Nephron (organoid): ENCODE measurements around the gene CLCA1.

Experiments used
- H3K27ac Mint-ChIP-seq, 3 experiments: 2 replicates each; pipeline ENCODE4 v1.8.0; 2020; ENCODE audit warnings: mixed read lengths in 3 of 3, mild to moderate bottlenecking in 2 of 3, moderate library complexity in 1 of 3
- H3K27me3 Mint-ChIP-seq: 2 replicates; pipeline ENCODE4 v1.8.0; 2021; ENCODE audit warnings: low read depth, mild to moderate bottlenecking, moderate library complexity, mixed read lengths
- H3K36me3 Mint-ChIP-seq: 2 replicates; pipeline ENCODE4 v1.8.0; 2020; ENCODE audit warnings: low read depth, mixed read lengths
- H3K4me1 Mint-ChIP-seq: 2 replicates; pipeline ENCODE4 v1.8.0; 2020; ENCODE audit warnings: mixed read lengths
- H3K4me3 Mint-ChIP-seq, 3 experiments: 2 replicates each; pipeline ENCODE4 v1.8.0; 2020; ENCODE audit warnings: mild to moderate bottlenecking in 3 of 3, mixed read lengths in 3 of 3, moderate library complexity in 2 of 3
- H3K9me3 Mint-ChIP-seq: 2 replicates; pipeline ENCODE4 v1.8.0; 2020; ENCODE audit warnings: mixed read lengths
- TF ChIP-seq, protein P1 (sequence below), 3 experiments: fragments of 200-600 bp; sonication (generic); IDR thresholded peaks; one replicate each; pipeline ENCODE4 v1.5.0; 2021; ENCODE audit warnings: antibody characterized with exemption in 3 of 3; ENCODE audit not compliant: unreplicated experiment in 3 of 3

CLCA1 gene

DNA sequence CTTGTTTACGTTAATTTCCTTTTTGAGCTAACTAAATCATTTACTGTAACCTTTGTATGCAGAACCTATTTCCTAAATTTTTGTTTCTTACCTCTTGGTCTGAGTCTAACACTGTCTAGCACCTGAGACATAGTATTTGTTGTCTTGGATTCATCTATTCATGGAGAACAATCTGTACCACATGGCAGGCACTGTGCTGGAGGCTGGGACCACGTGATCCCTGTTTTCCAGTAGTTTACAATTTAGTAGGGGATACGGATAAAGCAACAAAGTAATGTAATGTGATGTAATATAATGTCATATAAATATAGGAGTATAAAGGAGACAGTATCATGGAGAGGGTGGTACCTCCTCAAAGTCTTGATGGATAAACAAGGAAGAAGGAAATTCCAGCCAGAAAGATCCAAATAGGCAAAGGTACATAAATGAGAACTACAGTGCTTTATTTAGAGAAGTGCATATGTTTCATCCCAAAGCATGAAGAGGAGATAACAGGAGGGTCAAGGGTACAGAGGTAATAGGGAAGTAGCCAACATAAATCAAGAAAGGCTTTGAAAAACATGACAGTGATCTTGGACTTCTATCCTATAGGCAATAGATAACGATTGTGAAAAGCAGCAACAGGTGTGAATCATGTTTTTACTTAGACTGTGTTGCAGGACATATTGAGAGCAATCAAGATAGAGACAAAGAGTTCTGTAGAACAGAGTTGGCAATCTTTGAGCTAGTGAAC lies 52.2 kb downstream of the CLCA1 start:
- H3K9me3 Mint-ChIP-seq: no peaks in the 10 kb centered on the region

DNA sequence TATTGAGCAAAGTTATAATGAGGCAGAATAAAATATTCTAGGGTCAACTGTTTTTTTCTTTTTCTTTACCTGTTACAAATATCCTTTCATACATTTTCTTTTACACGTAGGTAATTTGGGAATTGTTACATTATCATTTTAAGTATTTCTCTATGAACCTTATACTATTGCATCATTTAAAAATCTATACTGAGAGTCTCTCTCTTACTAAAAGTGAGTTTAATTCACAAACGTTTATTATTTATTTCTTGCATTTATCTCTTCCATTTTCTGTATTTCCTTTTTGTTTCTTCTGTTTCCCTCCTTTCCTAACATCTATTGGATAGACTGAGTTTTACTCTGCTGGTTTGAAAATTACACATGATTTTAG lies 52.8 kb downstream of the CLCA1 start:
- Mint-ChIP-seq H3K36me3 (no peaks in the 10 kb centered on the region), H3K27ac (no peak overlapping the region), H3K4me3 (no peak overlapping the region), H3K27me3 (no peaks in the 10 kb centered on the region), H3K4me1 (no peaks in the 10 kb centered on the region), H3K9me3 (no peaks in the 10 kb centered on the region)
- TF ChIP-seq, protein P1, sequence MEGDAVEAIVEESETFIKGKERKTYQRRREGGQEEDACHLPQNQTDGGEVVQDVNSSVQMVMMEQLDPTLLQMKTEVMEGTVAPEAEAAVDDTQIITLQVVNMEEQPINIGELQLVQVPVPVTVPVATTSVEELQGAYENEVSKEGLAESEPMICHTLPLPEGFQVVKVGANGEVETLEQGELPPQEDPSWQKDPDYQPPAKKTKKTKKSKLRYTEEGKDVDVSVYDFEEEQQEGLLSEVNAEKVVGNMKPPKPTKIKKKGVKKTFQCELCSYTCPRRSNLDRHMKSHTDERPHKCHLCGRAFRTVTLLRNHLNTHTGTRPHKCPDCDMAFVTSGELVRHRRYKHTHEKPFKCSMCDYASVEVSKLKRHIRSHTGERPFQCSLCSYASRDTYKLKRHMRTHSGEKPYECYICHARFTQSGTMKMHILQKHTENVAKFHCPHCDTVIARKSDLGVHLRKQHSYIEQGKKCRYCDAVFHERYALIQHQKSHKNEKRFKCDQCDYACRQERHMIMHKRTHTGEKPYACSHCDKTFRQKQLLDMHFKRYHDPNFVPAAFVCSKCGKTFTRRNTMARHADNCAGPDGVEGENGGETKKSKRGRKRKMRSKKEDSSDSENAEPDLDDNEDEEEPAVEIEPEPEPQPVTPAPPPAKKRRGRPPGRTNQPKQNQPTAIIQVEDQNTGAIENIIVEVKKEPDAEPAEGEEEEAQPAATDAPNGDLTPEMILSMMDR (IDR thresholded peaks at IDR 0.05; ENCODE audit: unreplicated experiment in 3 of 3): no peak

More for the DNA sequence above, 52.2 kb downstream of the CLCA1 start:
- TF ChIP-seq, protein P1 (IDR thresholded peaks at IDR 0.05; ENCODE audit: unreplicated experiment in 3 of 3): no peak
- H3K4me3 Mint-ChIP-seq: no peak overlapping the region
- no peaks in the 10 kb centered on the region for H3K4me1 Mint-ChIP-seq
- H3K36me3 Mint-ChIP-seq: no peaks in the 10 kb centered on the region
- H3K27ac Mint-ChIP-seq: no peak overlapping the region
- no peaks in the 10 kb centered on the region for H3K27me3 Mint-ChIP-seq

DNA sequence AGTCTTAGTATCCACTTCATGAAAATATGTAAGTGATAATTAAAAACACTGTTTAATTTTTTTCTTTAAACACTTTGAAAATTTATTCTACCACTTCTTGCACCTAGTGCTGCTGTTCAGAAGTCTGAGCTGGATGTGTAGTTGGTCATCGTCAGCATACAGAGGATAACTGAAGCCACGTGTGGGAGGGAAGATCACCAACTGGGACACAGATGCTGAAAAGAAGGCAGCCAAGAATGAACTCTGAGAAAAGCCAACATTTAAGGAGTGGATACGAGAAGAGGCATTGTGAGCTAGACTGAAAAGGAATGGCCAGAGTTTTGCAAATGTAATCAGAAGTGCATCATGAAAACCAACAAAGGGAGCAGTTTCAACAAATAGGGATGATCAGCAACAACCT lies 53.5 kb downstream of the CLCA1 start:
- Mint-ChIP-seq H3K9me3 (no peaks in the 10 kb centered on the region), H3K36me3 (no peaks in the 10 kb centered on the region), H3K4me3 (no peak overlapping the region), H3K27me3 (no peaks in the 10 kb centered on the region), H3K27ac (no peak overlapping the region), H3K4me1 (no peaks in the 10 kb centered on the region)
- TF ChIP-seq, protein P1 (IDR thresholded peaks at IDR 0.05; ENCODE audit: unreplicated experiment in 3 of 3): no peak

DNA sequence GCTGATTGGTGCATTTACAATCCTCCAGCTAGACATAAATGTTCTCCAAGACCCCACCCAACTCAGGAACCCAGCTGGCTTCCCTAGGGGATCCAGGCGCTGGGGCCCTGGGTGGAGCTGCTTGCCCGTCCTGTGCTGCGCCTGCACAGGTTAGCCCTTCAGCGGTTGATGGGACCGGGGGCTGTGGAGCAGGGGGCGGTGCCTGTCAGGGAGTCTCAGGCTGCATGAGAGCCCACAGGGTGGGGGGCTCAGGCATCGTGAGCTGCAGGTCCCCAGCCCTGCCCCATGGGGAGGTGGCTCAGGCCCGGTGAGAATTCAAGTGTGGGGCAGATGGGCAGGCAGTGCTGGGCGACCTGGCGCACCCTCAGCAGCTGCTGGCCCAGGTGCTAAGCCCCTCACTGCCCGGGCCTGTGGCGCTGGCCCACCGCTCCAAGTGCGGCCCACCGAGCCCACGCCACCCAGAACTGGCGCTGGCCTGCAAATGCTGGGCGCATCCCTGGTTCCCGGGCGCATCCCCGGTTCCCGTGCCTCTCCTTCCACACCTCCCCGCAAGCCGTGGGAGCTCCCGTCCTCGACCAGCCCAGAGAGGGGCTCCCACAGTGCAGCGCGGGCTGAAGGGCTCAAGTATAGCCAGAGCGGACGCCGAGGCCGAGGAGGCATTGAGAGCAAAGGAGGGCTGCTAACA lies 55.1 kb downstream of the CLCA1 start:
- H3K27me3 Mint-ChIP-seq: no peaks in the 10 kb centered on the region
- H3K36me3 Mint-ChIP-seq: no peaks in the 10 kb centered on the region
- TF ChIP-seq, protein P1 (IDR thresholded peaks at IDR 0.05; ENCODE audit: unreplicated experiment in 3 of 3): no peak
- no peak overlapping the region for H3K4me3 Mint-ChIP-seq
- no peaks in the 10 kb centered on the region for H3K9me3 Mint-ChIP-seq
- no peaks in the 10 kb centered on the region for H3K4me1 Mint-ChIP-seq
- H3K27ac Mint-ChIP-seq: no peak overlapping the region

DNA sequence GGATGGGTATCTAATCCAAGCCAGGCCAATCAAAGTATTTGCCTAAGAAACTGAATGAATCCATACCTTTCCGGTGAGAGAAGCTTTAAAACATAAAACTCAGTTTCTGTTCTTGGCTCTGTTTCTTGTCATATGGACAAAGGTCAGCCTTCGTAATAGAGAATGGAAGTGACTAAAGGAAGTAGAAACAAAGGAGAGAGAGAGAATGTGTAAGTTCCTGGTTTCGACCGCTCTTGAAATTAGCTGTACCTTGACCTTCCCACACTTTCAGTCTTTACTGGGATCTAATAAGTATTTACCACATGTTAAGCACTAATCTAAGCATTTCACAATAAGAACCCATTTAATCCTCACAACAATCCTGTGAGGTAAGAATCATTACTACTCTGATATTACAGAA lies 58.6 kb downstream of the CLCA1 start:
- Mint-ChIP-seq H3K4me3 (no peak overlapping the region), H3K4me1 (no peaks in the 10 kb centered on the region), H3K36me3 (no peaks in the 10 kb centered on the region), H3K9me3 (no peaks in the 10 kb centered on the region), H3K27me3 (no peaks in the 10 kb centered on the region), H3K27ac (no peak overlapping the region)
- TF ChIP-seq, protein P1 (IDR thresholded peaks at IDR 0.05; ENCODE audit: unreplicated experiment in 3 of 3): no peak
